ENCODE data around the gene CMSS1.
A peak's percentile ranks its signal among the peaks of the same experiment; 100 is the strongest.

Gene CMSS1

GRCh38 chr3:99810403-99810802 lies 7.3 kb upstream of the CMSS1 start:
- TF ChIP-seq CTCF (IDR thresholded peaks at IDR 0.05; ENCODE audit: low read depth, low read length): no peak
- H3K4me3 ChIP-seq (ENCODE audit: low read depth, low read length): no peak overlapping the region

- no peak for TF ChIP-seq CTCF (IDR thresholded peaks at IDR 0.05; ENCODE audit: low read depth, low read length)
- peak overlapping the region; percentile 79 for H3K4me3 ChIP-seq (ENCODE audit: low read depth, low read length)
Measured at GRCh38 chr3:99817047-99817436, 620 bp upstream of the CMSS1 start.

- TF ChIP-seq CTCF (IDR thresholded peaks at IDR 0.05; ENCODE audit: low read depth, low read length): no peak
- peak overlapping the region; percentile 79; the same call in 1 of the 2 replicates for H3K4me3 ChIP-seq (ENCODE audit: low read depth, low read length)
Measured at GRCh38 chr3:99818818-99819217, 1.2 kb downstream of the CMSS1 start.

GRCh38 chr3:99823723-99824711 lies 6.4 kb downstream of the CMSS1 start:
- TF ChIP-seq CTCF (IDR thresholded peaks at IDR 0.05; ENCODE audit: low read depth, low read length): no peak
- no peak overlapping the region for H3K4me3 ChIP-seq (ENCODE audit: low read depth, low read length)

- H3K4me3 ChIP-seq (ENCODE audit: low read depth, low read length): no peak overlapping the region
- no peak for TF ChIP-seq CTCF (IDR thresholded peaks at IDR 0.05; ENCODE audit: low read depth, low read length)
Measured at GRCh38 chr3:99825004-99825640, 7.5 kb downstream of the CMSS1 start.

- H3K4me3 ChIP-seq (ENCODE audit: low read depth, low read length): no peak overlapping the region
- no peak for TF ChIP-seq CTCF (IDR thresholded peaks at IDR 0.05; ENCODE audit: low read depth, low read length)
Measured at GRCh38 chr3:99829844-99830243, 12.2 kb downstream of the CMSS1 start.

Data from WI38 (cell line).